Adrenal gland (tissue), 12 donors: ENCODE measurements around the gene RETN. TPM values are rescaled to one million over a fixed set of nuclear protein-coding genes. Genes with fewer than 3 reads are reported as not detected.

ENCODE experiments used
- DNase-seq, 7 donors: peaks; one replicate each; pipeline ENCODE4 v3.0.0-alpha.2; 2019 to 2020
- H3K27ac ChIP-seq, 5 donors: fragments of 200-600 bp; sonication (generic) in 4 of 5; 1 replicate in 3 of 5; 2 replicates in 2 of 5; pipeline versions ENCODE4 v1.5.1 to v1.8.0; 2016 to 2020; ENCODE audit warnings: mild to moderate bottlenecking in 1 of 5
- H3K27me3 ChIP-seq: fragments of 200-600 bp; 2 replicates; pipeline ENCODE4 v1.8.0; 2021
- H3K36me3 ChIP-seq, 2 donors: fragments of 200-600 bp; replicated peaks in 1 of 2; 1 replicate in 1 of 2; 2 replicates in 1 of 2; pipeline versions ENCODE4 v1.5.1 to v1.8.0; 2018 to 2022
- H3K4me1 ChIP-seq, 2 donors: fragments of 200-600 bp; replicated peaks in 1 of 2; 1 replicate in 1 of 2; 2 replicates in 1 of 2; pipeline versions ENCODE4 v1.5.1 to v1.8.0; 2018 to 2021
- H3K4me3 ChIP-seq, 4 donors: fragments of 200-600 bp; sonication (generic) in 3 of 4; one replicate each; pipeline ENCODE4 v1.5.1; 2016 to 2018
- H3K9me3 ChIP-seq, 3 donors: fragments of 200-600 bp; sonication (generic) in 1 of 3; replicated peaks in 1 of 3; 1 replicate in 2 of 3; 2 replicates in 1 of 3; pipeline versions ENCODE4 v1.5.1 to v1.8.0; 2016 to 2021
- POLR2A ChIP-seq, 2 donors: fragments of 450-650 bp; IDR thresholded peaks; one replicate each; pipeline ENCODE4 v1.6.1; 2017; ENCODE audit warnings: antibody characterized with exemption in 2 of 2, mild to moderate bottlenecking in 2 of 2, moderate library complexity in 1 of 2
- WGBS, 4 donors: extraction: QIAGEN DNeasy Blood & Tissue Kit in 2 of 4; methylation state at CpG; one replicate each; pipeline versions ENCODE4 v1.1.5 to v1.1.7; 2013 to 2017; 5-methylcytosine and 5-hydroxymethylcytosine counted together
- intact Hi-C, 2 donors: fragments of 100-400 bp; cut with DNase I; formaldehyde crosslinking; loops; one replicate each; pipeline versions ENCODE4 v1.14.1 to v1.15.0; 2022 to 2023
- polyA plus RNA-seq, 3 donors: library from polyadenylated mRNA; stranded (reverse); fragments of 200-250 nt in 2 of 3; fragments of 350-450 nt in 1 of 3; fragmentation: Illumina TruSeq in 1 of 3; extraction: RNeasy Lipid Tissue Mini Kit (QIAGEN cat#74804) in 1 of 3; gene quantifications; one replicate each; pipeline ENCODE4 v1.2.3, GENCODE V29; 2013 to 2014
- total RNA-seq, 9 donors: library from RNA; depleted of rRNA in 4 of 9; stranded (reverse); fragments of >200 nt in 4 of 9; fragments of 120-200 nt in 1 of 9; fragmentation: NEBNext Ultra II Directional in 1 of 9; extraction: Animal tissue kit (Norgen Biotek cat#: 25700) in 1 of 9; gene quantifications; one replicate each; pipeline versions ENCODE4 v1.1.0 to v1.2.4, GENCODE V29; 2013 to 2023
- TF ChIP-seq, protein P1 (sequence below), 6 experiments: fragments of 450-650 bp in 4 of 6; fragments of 200-600 bp in 2 of 6; sonication (generic) in 1 of 6; IDR thresholded peaks; 1 replicate in 5 of 6; 2 replicates in 1 of 6; pipeline versions ENCODE4 v1.5.1 to v1.8.0; 2016 to 2021; ENCODE audit warnings: antibody characterized with exemption in 6 of 6, mild to moderate bottlenecking in 2 of 6, moderate library complexity in 1 of 6
- donor health status: healthy with polysubstance abuse.
- donor health status: Bipolar disorder and iron deficiency.
- donor health status: DM: yes; HTN: yes; CAD: no.
- donor health status: DM: no; HTN: no; CAD: no.
- donor health status: DM: no; HTN: no; CAD: no.
- donor health status: DM: yes; HTN: yes; CAD: no.

The RETN gene
- total and polyA plus RNA-seq, 12 donors, result 0.54 to 42.9 (median 0.78) TPM; not detected in 5

- intact Hi-C loops, result no loop called here
- DNase-seq, result no peak
- Histone ChIP-seq H3K9me3 (no peaks in the 10 kb centered on the region), H3K36me3 (no peaks in the 10 kb centered on the region), H3K4me1 (peaks cover 0 to 3% of the 10 kb centered on the region in 2 donors), H3K4me3 (no peak overlapping the region), H3K27me3 (no peaks in the 10 kb centered on the region), H3K27ac (peak overlapping the region in 1 of 5 donors; percentile 71)
- 52 to 58% (median 54%) methylated on average over 11 to 14 of the region's 14 CpGs for WGBS, 4 donors
- no peak for TF ChIP-seq POLR2A (IDR thresholded peaks at IDR 0.05)
- TF ChIP-seq, protein P1, sequence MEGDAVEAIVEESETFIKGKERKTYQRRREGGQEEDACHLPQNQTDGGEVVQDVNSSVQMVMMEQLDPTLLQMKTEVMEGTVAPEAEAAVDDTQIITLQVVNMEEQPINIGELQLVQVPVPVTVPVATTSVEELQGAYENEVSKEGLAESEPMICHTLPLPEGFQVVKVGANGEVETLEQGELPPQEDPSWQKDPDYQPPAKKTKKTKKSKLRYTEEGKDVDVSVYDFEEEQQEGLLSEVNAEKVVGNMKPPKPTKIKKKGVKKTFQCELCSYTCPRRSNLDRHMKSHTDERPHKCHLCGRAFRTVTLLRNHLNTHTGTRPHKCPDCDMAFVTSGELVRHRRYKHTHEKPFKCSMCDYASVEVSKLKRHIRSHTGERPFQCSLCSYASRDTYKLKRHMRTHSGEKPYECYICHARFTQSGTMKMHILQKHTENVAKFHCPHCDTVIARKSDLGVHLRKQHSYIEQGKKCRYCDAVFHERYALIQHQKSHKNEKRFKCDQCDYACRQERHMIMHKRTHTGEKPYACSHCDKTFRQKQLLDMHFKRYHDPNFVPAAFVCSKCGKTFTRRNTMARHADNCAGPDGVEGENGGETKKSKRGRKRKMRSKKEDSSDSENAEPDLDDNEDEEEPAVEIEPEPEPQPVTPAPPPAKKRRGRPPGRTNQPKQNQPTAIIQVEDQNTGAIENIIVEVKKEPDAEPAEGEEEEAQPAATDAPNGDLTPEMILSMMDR (IDR thresholded peaks at IDR 0.05), result no peak
Observed at GRCh38 chr19:7657131-7657751, 11.6 kb upstream of the RETN start.

DNA sequence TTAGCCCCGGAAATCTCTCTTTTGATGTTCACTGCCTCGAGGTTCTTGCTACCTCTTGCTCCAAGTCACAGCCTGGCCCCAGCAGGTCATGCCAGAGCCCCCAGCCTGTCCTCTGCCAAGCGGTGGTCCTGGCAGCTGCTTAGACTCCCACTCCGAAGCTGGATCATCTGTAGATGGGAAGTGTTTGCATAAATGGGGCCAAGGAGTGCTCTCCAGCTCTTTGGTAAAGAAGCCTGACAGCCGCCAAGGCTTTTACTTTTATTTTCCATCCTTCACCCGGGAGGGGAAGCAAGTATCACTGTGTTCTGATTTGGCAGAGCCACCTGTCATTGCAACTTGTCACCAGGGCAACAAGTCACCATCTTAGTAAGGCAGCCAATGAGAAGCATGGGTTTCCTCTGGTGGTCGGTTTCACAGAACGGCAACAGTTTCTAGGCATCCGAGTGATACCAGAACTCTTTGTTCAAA lies 10.6 kb upstream of the RETN start:
- H3K4me3 ChIP-seq, result no peak overlapping the region
- no peaks in the 10 kb centered on the region for H3K36me3 ChIP-seq
- H3K9me3 ChIP-seq, result no peaks in the 10 kb centered on the region
- no peak for DNase-seq
- H3K27me3 ChIP-seq, result no peaks in the 10 kb centered on the region
- no peak overlapping the region for H3K27ac ChIP-seq
- no peaks in the 10 kb centered on the region for H3K4me1 ChIP-seq
- intact Hi-C loops, result no loop called here
- WGBS, 4 donors, result 35 to 47% (median 38%) methylated on average over 9 of the region's 9 CpGs
- TF ChIP-seq, protein P1 (IDR thresholded peaks at IDR 0.05), result no peak
- no peak for TF ChIP-seq POLR2A (IDR thresholded peaks at IDR 0.05)

GRCh38 chr19:7661744-7662538 lies 6.9 kb upstream of the RETN start:
- Histone ChIP-seq H3K27ac (no peak overlapping the region), H3K4me1 (no peaks in the 10 kb centered on the region), H3K36me3 (no peaks in the 10 kb centered on the region), H3K9me3 (no peaks in the 10 kb centered on the region), H3K4me3 (no peak overlapping the region), H3K27me3 (no peaks in the 10 kb centered on the region)
- no peak for DNase-seq
- WGBS, 4 donors, result 64 to 74% (median 69%) methylated on average over 8 of the region's 8 CpGs
- intact Hi-C loops, result no loop called here
- TF ChIP-seq, protein P1 (IDR thresholded peaks at IDR 0.05), result no peak
- TF ChIP-seq POLR2A (IDR thresholded peaks at IDR 0.05), result no peak

DNA sequence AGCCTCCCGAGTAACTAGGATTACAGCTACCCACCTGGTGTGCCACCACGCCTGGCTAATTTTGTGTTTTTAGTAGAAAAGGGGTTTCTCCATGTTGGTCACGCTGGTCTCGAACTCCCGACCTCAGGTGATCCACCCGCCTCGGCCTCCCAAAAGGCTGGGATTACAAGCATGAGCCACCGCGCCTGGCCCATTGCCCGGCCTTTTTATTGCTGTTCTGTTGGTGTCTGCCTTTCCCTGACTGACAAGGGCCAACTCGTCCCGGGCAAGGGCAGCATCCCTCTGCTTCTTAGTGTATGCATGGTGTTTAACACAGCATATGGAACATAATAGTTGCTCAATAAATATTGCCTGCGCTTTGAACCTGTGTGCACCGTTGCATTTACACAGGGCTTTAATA lies 6.2 kb upstream of the RETN start:
- intact Hi-C loops, result no loop called here
- 79 to 87% (median 82%) methylated on average over 12 to 14 of the region's 14 CpGs for WGBS, 4 donors
- Histone ChIP-seq H3K9me3 (no peaks in the 10 kb centered on the region), H3K27me3 (no peaks in the 10 kb centered on the region), H3K36me3 (no peaks in the 10 kb centered on the region), H3K4me1 (no peaks in the 10 kb centered on the region), H3K27ac (no peak overlapping the region), H3K4me3 (no peak overlapping the region)
- no peak for DNase-seq
- TF ChIP-seq, protein P1 (IDR thresholded peaks at IDR 0.05), result no peak
- no peak for TF ChIP-seq POLR2A (IDR thresholded peaks at IDR 0.05)
